Aorta (tissue), 5 donors: ENCODE data around the gene NECTIN3. TPM values are rescaled to one million over a fixed set of nuclear protein-coding genes. Genes with fewer than 3 reads are reported as not detected.

Experiments used
- ATAC-seq: fragments of 200-7000 bp; cut with Tn5 transposase; one replicate; pipeline ENCODE4 v1.9.1; 2022; ENCODE audit warnings: moderate library complexity; ENCODE audit not compliant: low FRiP score
- DNase-seq, 2 donors: peaks; one replicate each; pipeline ENCODE4 v3.0.0-alpha.2; 2020
- H3K27ac ChIP-seq, 2 donors: one replicate each; pipeline ENCODE4 v1.5.1; 2013; ENCODE audit warnings: low read length in 2 of 2, mild to moderate bottlenecking in 2 of 2, moderate library complexity in 2 of 2, control low read depth in 1 of 2, inconsistent platforms in 1 of 2, low read depth in 1 of 2
- H3K27me3 ChIP-seq, 2 donors: one replicate each; pipeline ENCODE4 v1.6.1; 2013; ENCODE audit warnings: control low read depth in 1 of 2, low read length in 1 of 2, mild to moderate bottlenecking in 1 of 2, moderate library complexity in 1 of 2; ENCODE audit not compliant: insufficient read depth in 2 of 2, control insufficient read depth in 1 of 2
- H3K36me3 ChIP-seq, 2 donors: one replicate each; pipeline ENCODE4 v1.6.1; 2013; ENCODE audit warnings: control low read depth in 1 of 2, low read length in 1 of 2, mild to moderate bottlenecking in 1 of 2; ENCODE audit not compliant: insufficient read depth in 2 of 2, control insufficient read depth in 1 of 2
- H3K4me1 ChIP-seq, 2 donors: one replicate each; pipeline ENCODE4 v1.6.1; 2013; ENCODE audit warnings: low read length in 2 of 2, control low read depth in 1 of 2, mild to moderate bottlenecking in 1 of 2, moderate library complexity in 1 of 2; ENCODE audit not compliant: insufficient read depth in 2 of 2, control insufficient read depth in 1 of 2
- H3K4me3 ChIP-seq, 2 donors: one replicate each; pipeline ENCODE4 v1.5.1; 2013; ENCODE audit warnings: low read length in 2 of 2, control low read depth in 1 of 2, mild to moderate bottlenecking in 1 of 2
- H3K9me3 ChIP-seq: one replicate; pipeline ENCODE4 v1.6.1; 2013; ENCODE audit warnings: mild to moderate bottlenecking, low read length; ENCODE audit not compliant: control insufficient read depth
- WGBS, 2 donors: extraction: QIAGEN DNeasy Blood & Tissue Kit; methylation state at CpG; one replicate each; pipeline ENCODE4 v1.1.7; 2013; 5-methylcytosine and 5-hydroxymethylcytosine counted together
- intact Hi-C, 2 donors: fragments of 100-400 bp; cut with DNase I; formaldehyde crosslinking; loops; one replicate each; pipeline versions ENCODE4 v1.14.2 to v1.15.0; 2022
- polyA plus RNA-seq, 2 donors: library from polyadenylated mRNA; stranded (reverse); fragments of 200-250 nt; gene quantifications; one replicate each; pipeline ENCODE4 v1.2.3, GENCODE V29; 2013
- total RNA-seq, 2 donors: library from RNA; stranded (reverse); fragmentation: NEBNext Ultra II Directional; extraction: Animal tissue kit (Norgen Biotek cat#: 25700); gene quantifications; one replicate each; pipeline ENCODE4 v1.2.1, GENCODE V29; 2021
- donor health status: healthy with polysubstance abuse.
- donor health status: Bipolar disorder and iron deficiency.
- donor health status: DM: no; HTN: no; CAD: no.
- donor health status: DM: no; HTN: no; CAD: no.
- donor health status: DM: yes; HTN: yes; CAD: no.

The NECTIN3 gene
- total and polyA plus RNA-seq, 4 donors, result 5.1 to 32.2 (median 18.9) TPM

DNA sequence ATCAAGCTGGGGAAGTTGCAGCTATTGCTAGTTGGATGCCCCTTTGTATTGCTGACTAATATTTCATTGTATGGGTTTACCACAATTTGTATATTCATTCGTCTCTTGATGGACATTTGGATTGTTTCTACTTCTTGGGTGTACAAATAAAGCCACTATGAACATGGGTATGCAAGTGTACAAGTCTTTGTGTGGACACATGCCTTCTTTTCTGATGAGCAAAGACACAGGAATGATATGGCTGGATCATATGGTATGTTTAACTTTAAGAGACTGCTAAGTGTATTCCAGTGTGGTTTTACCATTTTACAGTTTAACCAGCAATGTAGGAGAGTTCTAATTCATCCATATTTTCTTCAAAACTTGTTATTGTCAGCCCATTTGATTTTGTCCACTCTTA, 32.2 kb downstream of the NECTIN3 start:
- DNase-seq (no peak), ATAC-seq (no peak)
- intact Hi-C loops, result no loop called here
- no peaks in the 10 kb centered on the region for H3K36me3 ChIP-seq
- H3K4me3 ChIP-seq, result no peak overlapping the region
- 96 to 100% methylated on average over 1 of the region's 1 CpG for WGBS, 2 donors
- H3K9me3 ChIP-seq, result no peaks in the 10 kb centered on the region
- no peak overlapping the region for H3K27ac ChIP-seq
- H3K4me1 ChIP-seq, result peaks cover 0 to 2% of the 10 kb centered on the region in 2 donors
- no peaks in the 10 kb centered on the region for H3K27me3 ChIP-seq

DNA sequence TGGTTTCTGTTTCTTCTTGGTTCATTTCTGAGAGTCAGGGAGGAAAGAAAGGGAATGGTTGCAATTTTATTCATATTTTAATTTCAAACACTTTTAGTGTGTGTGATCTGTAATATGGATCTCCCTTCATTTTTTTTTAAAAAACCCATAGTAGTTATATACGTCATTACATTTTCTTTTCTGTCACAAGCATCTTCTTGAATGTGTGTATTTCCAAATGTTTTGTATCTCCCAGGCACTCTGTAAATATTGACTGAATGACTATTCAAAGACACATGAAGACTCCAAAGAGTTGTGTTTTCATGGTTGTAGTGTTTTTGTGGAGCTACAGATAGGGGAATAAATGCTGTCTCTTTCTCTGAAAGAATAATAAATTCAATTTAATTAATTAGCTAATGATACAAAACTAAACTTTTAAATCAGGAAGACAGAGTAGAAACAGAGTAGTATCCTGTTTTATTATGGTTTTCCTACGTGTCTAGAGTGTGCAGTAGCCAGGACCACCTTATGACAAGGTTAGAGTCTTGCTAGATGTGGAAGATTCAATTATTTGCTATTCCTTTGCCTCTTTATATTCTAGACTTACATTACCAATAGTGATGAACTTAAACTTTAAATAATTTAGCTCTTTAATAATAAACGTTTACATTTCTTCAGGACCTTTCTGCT, 35.5 kb downstream of the NECTIN3 start:
- Histone ChIP-seq H3K27ac (no peak overlapping the region), H3K9me3 (no peaks in the 10 kb centered on the region), H3K4me3 (no peak overlapping the region), H3K27me3 (no peaks in the 10 kb centered on the region), H3K4me1 (peaks cover 0 to 2% of the 10 kb centered on the region in 2 donors), H3K36me3 (no peaks in the 10 kb centered on the region)
- 65 to 73% methylated on average over 3 of the region's 3 CpGs for WGBS, 2 donors
- no peak for ATAC-seq
- intact Hi-C loops, result no loop called here
- no peak for DNase-seq

DNA sequence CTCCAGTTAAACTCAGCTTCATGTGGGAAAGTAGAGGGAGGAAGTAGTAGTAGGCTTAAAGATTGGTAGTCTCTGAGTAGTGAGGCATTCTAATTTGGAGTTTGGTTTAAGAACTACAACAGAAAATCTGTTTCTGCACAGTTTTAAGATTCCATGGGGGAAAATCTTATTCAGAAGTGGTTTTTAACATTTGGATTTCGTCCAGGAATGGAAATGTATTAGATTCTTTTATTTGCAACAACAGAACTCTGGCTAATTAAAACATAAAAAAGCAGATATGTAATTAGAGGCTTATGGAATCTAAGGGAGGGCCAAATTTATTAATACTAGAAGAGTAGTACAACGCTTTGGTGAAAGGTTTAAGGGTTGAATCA, 36.0 kb downstream of the NECTIN3 start:
- H3K27me3 ChIP-seq, result no peaks in the 10 kb centered on the region
- H3K9me3 ChIP-seq, result no peaks in the 10 kb centered on the region
- no peak overlapping the region for H3K27ac ChIP-seq
- no peaks in the 10 kb centered on the region for H3K4me1 ChIP-seq
- 55% methylated on average over 2 of the region's 2 CpGs for WGBS, 2 donors
- no peak for ATAC-seq
- intact Hi-C loops, result no loop called here
- no peak for DNase-seq
- no peak overlapping the region for H3K4me3 ChIP-seq
- H3K36me3 ChIP-seq, result no peaks in the 10 kb centered on the region

DNA sequence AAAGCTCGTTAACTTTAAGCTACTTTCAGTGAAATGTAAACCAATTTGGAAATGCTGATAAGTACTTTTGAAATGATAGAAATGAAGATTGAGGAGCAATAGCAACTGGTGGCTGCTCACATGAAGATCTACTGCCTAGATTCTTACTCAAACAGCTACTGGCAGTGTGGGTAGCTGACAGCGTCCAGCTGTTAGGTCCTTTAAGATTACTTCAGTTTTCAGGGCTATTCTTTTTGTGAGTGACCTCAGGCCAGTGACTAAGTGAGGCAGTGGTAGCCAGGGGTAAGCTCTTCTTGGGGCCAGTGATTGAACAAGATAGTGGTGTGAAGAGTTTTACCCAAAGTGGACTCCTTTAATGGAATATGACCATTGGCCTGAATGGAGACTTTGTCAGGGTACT, 41.3 kb downstream of the NECTIN3 start:
- H3K27ac ChIP-seq, result no peak overlapping the region
- ATAC-seq (no peak), DNase-seq (no peak)
- intact Hi-C loops, result no loop called here
- peaks cover 0 to 6% of the 10 kb centered on the region in 2 donors for H3K4me1 ChIP-seq
- H3K4me3 ChIP-seq, result no peak overlapping the region
- no peaks in the 10 kb centered on the region for H3K36me3 ChIP-seq
- no peaks in the 10 kb centered on the region for H3K9me3 ChIP-seq
- H3K27me3 ChIP-seq, result no peaks in the 10 kb centered on the region
- 88 to 90% methylated on average over 2 of the region's 2 CpGs for WGBS, 2 donors

DNA sequence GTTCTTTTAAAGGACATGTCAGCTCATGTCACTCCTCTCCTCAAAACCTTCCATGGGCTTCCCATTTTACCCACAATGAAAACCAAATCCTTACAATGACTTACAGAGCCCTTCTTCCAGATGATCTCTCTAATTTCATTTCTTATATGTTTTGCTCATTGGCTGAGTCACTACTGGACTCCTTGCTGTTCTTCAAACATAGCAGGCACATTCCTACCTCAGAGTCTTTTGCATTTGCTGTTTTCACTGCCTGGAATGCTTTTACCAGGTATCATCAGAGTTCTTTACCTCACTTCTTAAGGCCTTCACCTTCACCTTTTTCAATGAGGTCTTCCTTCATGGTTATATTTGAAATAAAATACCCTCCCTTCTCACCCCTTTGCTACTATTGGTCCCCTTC, 57.3 kb downstream of the NECTIN3 start:
- Histone ChIP-seq H3K4me3 (no peak overlapping the region), H3K27me3 (no peaks in the 10 kb centered on the region), H3K4me1 (no peaks in the 10 kb centered on the region), H3K27ac (no peak overlapping the region), H3K9me3 (no peaks in the 10 kb centered on the region), H3K36me3 (no peaks in the 10 kb centered on the region)
- ATAC-seq (no peak), DNase-seq (no peak)
- intact Hi-C loops, result no loop called here

DNA sequence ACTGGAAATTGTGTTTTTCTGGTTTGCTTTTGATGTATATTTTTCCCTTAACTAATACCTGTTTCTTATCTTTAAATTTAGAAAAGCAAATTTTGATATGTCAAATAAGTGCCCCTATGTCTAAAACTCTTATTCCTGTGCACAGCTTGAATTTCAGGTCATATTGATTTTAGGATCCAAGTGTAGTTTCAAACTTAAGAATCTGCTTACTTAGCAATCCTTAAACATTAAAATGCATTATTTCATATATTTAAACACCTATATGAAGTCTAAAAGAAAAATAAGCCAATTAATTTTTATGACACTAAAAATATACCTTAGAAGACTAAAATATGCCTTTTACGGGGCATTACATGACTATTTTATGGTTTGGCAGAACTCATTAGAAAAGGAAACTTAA, 59.2 kb downstream of the NECTIN3 start:
- Histone ChIP-seq H3K4me1 (no peaks in the 10 kb centered on the region), H3K36me3 (no peaks in the 10 kb centered on the region), H3K9me3 (no peaks in the 10 kb centered on the region), H3K27me3 (no peaks in the 10 kb centered on the region), H3K4me3 (no peak overlapping the region), H3K27ac (no peak overlapping the region)
- 96% methylated on average over 1 of the region's 1 CpG for WGBS, 2 donors
- intact Hi-C loops, result no loop called here
- DNase-seq, result no peak
- no peak for ATAC-seq

DNA sequence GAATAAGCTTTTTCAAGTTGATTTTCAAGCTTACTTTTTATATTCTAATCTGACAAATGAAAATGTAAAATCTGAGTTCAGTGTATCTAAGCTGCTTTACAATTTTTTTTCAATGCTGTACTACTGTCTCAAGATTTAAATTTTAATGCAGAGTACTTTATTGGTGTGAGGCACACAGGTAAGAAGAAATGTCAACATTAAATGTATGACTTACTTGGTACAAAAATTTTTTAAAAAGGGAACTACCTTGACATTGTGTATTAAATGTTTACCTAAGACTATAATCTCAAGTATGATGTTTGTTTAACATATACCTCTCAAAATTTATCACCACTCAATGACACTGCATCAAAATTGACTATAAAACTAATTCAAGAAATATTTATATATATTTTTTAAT, 62.7 kb downstream of the NECTIN3 start:
- Histone ChIP-seq H3K27ac (no peak overlapping the region), H3K4me3 (no peak overlapping the region), H3K9me3 (no peaks in the 10 kb centered on the region), H3K27me3 (no peaks in the 10 kb centered on the region), H3K4me1 (no peaks in the 10 kb centered on the region), H3K36me3 (no peaks in the 10 kb centered on the region)
- ATAC-seq, result no peak
- no peak for DNase-seq
- intact Hi-C loops, result no loop called here

DNA sequence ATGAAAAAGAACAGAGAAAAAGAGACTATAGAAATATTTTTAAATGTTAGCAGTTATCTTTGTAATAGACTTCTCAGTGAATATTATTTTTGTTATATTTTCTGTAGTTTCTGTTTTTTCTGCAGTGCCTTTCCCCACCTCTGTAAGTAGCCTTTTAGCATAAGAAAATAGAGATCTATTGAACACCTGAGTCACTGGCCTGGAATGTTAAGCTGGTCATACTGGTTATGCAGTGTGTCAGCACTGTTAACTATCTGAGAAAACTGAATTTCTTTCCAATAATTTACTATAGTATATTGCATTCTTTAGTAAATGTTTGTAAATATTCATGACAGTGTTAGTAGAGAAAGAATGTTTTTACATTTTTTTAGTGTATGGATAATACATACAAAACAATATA, 79.8 kb downstream of the NECTIN3 start:
- ATAC-seq, result no peak
- no peak for DNase-seq
- Histone ChIP-seq H3K4me1 (no peaks in the 10 kb centered on the region), H3K9me3 (no peaks in the 10 kb centered on the region), H3K27me3 (no peaks in the 10 kb centered on the region), H3K36me3 (no peaks in the 10 kb centered on the region), H3K27ac (no peak overlapping the region), H3K4me3 (no peak overlapping the region)
- intact Hi-C loops, result no loop called here

DNA sequence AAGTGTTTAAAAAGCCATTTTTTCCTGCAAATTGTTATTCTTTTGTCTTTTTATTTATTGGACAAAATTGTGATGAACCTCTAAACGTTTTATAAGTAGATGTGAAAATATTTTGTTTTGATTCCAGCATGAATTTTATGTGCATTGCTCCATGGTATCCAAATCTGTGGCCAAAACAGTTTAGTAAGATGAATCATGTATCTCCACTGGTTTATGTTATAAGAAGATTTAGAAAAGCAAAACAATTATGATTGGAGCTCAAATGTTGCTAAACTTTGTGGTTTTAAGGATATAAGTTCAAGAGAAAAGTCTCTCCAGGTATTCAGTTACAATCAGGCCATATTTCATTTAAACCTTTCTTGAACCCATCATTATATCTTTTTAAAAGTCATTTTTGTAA, 80.9 kb downstream of the NECTIN3 start:
- Histone ChIP-seq H3K4me1 (no peaks in the 10 kb centered on the region), H3K36me3 (no peaks in the 10 kb centered on the region), H3K27ac (no peak overlapping the region), H3K4me3 (no peak overlapping the region), H3K9me3 (no peaks in the 10 kb centered on the region), H3K27me3 (no peaks in the 10 kb centered on the region)
- ATAC-seq (no peak), DNase-seq (no peak)
- 42 to 44% methylated on average over 1 of the region's 1 CpG for WGBS, 2 donors
- intact Hi-C loops, result no loop called here
